Measurements from ENCODE around the gene ADAMTS10. TPM values are rescaled to one million over a fixed set of nuclear protein-coding genes. Genes with fewer than 3 reads are reported as not detected.

ADAMTS10 gene
- total and polyA plus RNA-seq, 2 of the 13 experiments (the other 11 are each of a cell fraction or from before 2014, with no cell fraction given), result 0.49 to 1.7 TPM

- TF ChIP-seq KAT7 (CRISPR knock-in tag; IDR thresholded peaks at IDR 0.05; ENCODE audit: borderline replicate concordance) (no peak), ZBTB8A (CRISPR knock-in tag; IDR thresholded peaks at IDR 0.05; ENCODE audit: borderline replicate concordance, low read depth) (no peak), ZMYM2 (CRISPR knock-in tag; IDR thresholded peaks at IDR 0.05) (no peak)
Observed at GRCh38 chr19:8561075-8561764, 49.3 kb downstream of the ADAMTS10 start (continued).

- TF ChIP-seq ZFX (CRISPR knock-in tag; IDR thresholded peaks at IDR 0.05; ENCODE audit: low read depth), result no peak
- no peak for TF ChIP-seq ZFP36L2 (CRISPR knock-in tag; IDR thresholded peaks at IDR 0.05)
- no peak for TF ChIP-seq CENPX (CRISPR knock-in tag; IDR thresholded peaks at IDR 0.05)
- no peak for TF ChIP-seq ZBTB1 (CRISPR knock-in tag; IDR thresholded peaks at IDR 0.05; ENCODE audit: borderline replicate concordance)
- no peak for TF ChIP-seq ZBTB49 (CRISPR knock-in tag; IDR thresholded peaks at IDR 0.05; ENCODE audit: borderline replicate concordance)
- TF ChIP-seq SMARCE1 (IDR thresholded peaks at IDR 0.05; ENCODE audit: borderline replicate concordance), result no peak
- TF ChIP-seq E2F2 (CRISPR knock-in tag; IDR thresholded peaks at IDR 0.05; ENCODE audit: borderline replicate concordance), result no peak
- no peak for TF ChIP-seq MAF1 (CRISPR knock-in tag; IDR thresholded peaks at IDR 0.05; ENCODE audit: borderline replicate concordance)
- TF ChIP-seq NFYB (CRISPR knock-in tag; IDR thresholded peaks at IDR 0.05), result no peak
- TF ChIP-seq HOXA3 (CRISPR knock-in tag; IDR thresholded peaks at IDR 0.05), result no peak
- TF ChIP-seq SMYD3 (CRISPR knock-in tag; IDR thresholded peaks at IDR 0.05), result no peak
- TF ChIP-seq PHF20 (CRISPR knock-in tag; IDR thresholded peaks at IDR 0.05), result no peak
- no peak for TF ChIP-seq ZBTB2 (CRISPR knock-in tag; IDR thresholded peaks at IDR 0.05; ENCODE audit: low read depth)
- 26% methylated on average over 2 of the region's 2 CpGs for WGBS (ENCODE audit: low lambda C conversion rate)
- no peaks in the 10 kb centered on the region for H4K20me1 ChIP-seq (ENCODE audit: insufficient read depth, low read length)
- no peak for DNase-seq (ENCODE audit: low spot score)
- no peak overlapping the region for H3K9ac ChIP-seq (ENCODE audit: insufficient read depth, low read depth, low read length)
- no TSS peak for BruUV-seq (replicated peaks)
- no peaks in the 10 kb centered on the region for H3K36me3 ChIP-seq (replicated peaks in 1 of 2; ENCODE audit: control insufficient read depth in 1 of 2, insufficient read depth in 2 of 2, low read length in 2 of 2)
- intact Hi-C loops (cut with micrococcal nuclease; ENCODE audit: unreplicated experiment), result no loop called here
- ChIA-PET POLR2A (no interaction called here), CTCF (ENCODE audit: low intra/inter-chr PET ratio, low total read pairs) (no interaction called here)
- no peak for ATAC-seq
- no peak for FAIRE-seq
- H3K9me3 ChIP-seq (ENCODE audit: low read length), result no peaks in the 10 kb centered on the region
- H3K27ac ChIP-seq (ENCODE audit: extremely low read length, insufficient read depth, low read length), result no peak overlapping the region
- H2AFZ ChIP-seq (ENCODE audit: low read length), result no peak overlapping the region
- in situ Hi-C loops (cut with HindIII; ENCODE audit: extremely low pct_ligation_motif_present, low pct_unique_long_range_greater_than_20kb), result no loop called here
- H3K4me3 ChIP-seq (replicated peaks in 1 of 3; ENCODE audit: insufficient read depth in 1 of 3, low read depth in 2 of 3, low read length in 3 of 3), result no peak overlapping the region
- H3K79me2 ChIP-seq (ENCODE audit: insufficient read depth, low read length), result no peaks in the 10 kb centered on the region
- peaks cover 6% of the 10 kb centered on the region; the same call in 1 of the 2 replicates for H3K4me1 ChIP-seq (ENCODE audit: insufficient read depth, low read length)
- no peak overlapping the region for H3K4me2 ChIP-seq (ENCODE audit: low read depth, low read length)
- H3K27me3 ChIP-seq (ENCODE audit: control insufficient read depth in 1 of 2, insufficient read depth in 2 of 2, low read length in 2 of 2), result no peaks in the 10 kb centered on the region; a peak in 1 of 5 replicates
Observed at GRCh38 chr19:8558325-8558724, 52.2 kb downstream of the ADAMTS10 start.

Data from HepG2 (cell line).